ENCODE measurements around the gene MYADML2. TPM values are rescaled to one million over a fixed set of nuclear protein-coding genes. Genes with fewer than 3 reads are reported as not detected.

MYADML2 gene
- total and polyA plus RNA-seq, 2 experiments from 2014 or later, result 0.70 to 1.7 TPM

DNA sequence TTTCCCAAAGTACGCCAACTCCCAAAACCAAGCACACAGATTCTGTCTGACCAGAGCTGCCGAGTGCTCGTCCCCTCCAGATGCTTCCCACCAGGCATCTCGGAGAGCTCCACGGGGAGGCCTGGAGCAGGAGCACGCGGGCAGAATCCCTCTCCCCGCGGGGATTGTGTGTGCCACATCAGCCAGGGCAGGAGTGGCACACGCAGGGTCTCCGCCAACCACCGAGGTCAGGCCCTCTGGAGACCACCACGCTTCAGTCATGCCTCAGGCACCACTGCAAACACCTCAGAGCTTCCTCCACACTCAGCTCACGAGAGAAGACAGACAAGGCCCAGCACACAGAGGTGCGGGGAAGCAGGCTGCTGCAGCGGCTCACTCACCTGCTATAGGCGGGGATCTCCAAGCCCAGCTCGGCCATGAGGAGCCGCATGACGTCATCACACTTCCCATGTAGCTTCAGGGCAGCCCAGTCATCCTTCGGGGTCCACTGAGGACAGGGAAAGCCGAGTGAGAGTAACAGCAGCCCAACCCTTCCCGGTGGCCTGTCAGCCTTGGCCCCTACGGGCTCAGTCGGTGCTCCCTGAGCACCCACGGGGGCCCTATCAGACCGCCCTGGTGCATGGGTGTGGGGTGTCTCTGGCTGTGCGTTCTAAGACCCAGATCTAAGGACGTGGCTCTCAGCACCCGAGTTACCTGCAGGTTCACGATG, 33.5 kb downstream of the MYADML2 start:
- Mint-ChIP-seq H3K4me1 (peaks cover 13% of the 10 kb centered on the region), H3K27me3 (ENCODE audit: insufficient read depth, low read depth, poor library complexity) (peaks cover 28% of the 10 kb centered on the region), H3K36me3 (ENCODE audit: low read depth) (peaks cover 39% of the 10 kb centered on the region), H3K4me3 (no peak overlapping the region; the same call in 2 of the 3 replicates), H3K27ac (no peak overlapping the region), H3K9me3 (no peaks in the 10 kb centered on the region)
- Histone ChIP-seq H3K27me3 (ENCODE audit: insufficient read depth) (no peaks in the 10 kb centered on the region), H3K4me1 (ENCODE audit: insufficient read depth) (peaks cover 17% of the 10 kb centered on the region), H3F3A (replicated peaks; ENCODE audit: low read depth) (peaks cover 41% of the 10 kb centered on the region), H3K9me2 (ENCODE audit: insufficient read depth) (no peaks in the 10 kb centered on the region), H3K27ac (ENCODE audit: low read depth) (no peak overlapping the region), H3K4me3 (no peak overlapping the region), H2AFZ (no peak overlapping the region), H4K20me1 (replicated peaks; ENCODE audit: insufficient read depth) (peaks cover 9% of the 10 kb centered on the region), H3K4me2 (no peak overlapping the region), H3K36me3 (ENCODE audit: insufficient read depth) (no peaks in the 10 kb centered on the region), H3K79me2 (replicated peaks; ENCODE audit: insufficient read depth) (peaks cover 19% of the 10 kb centered on the region)
- no peak for DNase-seq (ENCODE audit: low spot score)
- no peak for ATAC-seq
- TF ChIP-seq EZH2phosphoT487 (IDR thresholded peaks at IDR 0.05; ENCODE audit: unreplicated experiment), result no peak
- TF ChIP-seq, protein P1, sequence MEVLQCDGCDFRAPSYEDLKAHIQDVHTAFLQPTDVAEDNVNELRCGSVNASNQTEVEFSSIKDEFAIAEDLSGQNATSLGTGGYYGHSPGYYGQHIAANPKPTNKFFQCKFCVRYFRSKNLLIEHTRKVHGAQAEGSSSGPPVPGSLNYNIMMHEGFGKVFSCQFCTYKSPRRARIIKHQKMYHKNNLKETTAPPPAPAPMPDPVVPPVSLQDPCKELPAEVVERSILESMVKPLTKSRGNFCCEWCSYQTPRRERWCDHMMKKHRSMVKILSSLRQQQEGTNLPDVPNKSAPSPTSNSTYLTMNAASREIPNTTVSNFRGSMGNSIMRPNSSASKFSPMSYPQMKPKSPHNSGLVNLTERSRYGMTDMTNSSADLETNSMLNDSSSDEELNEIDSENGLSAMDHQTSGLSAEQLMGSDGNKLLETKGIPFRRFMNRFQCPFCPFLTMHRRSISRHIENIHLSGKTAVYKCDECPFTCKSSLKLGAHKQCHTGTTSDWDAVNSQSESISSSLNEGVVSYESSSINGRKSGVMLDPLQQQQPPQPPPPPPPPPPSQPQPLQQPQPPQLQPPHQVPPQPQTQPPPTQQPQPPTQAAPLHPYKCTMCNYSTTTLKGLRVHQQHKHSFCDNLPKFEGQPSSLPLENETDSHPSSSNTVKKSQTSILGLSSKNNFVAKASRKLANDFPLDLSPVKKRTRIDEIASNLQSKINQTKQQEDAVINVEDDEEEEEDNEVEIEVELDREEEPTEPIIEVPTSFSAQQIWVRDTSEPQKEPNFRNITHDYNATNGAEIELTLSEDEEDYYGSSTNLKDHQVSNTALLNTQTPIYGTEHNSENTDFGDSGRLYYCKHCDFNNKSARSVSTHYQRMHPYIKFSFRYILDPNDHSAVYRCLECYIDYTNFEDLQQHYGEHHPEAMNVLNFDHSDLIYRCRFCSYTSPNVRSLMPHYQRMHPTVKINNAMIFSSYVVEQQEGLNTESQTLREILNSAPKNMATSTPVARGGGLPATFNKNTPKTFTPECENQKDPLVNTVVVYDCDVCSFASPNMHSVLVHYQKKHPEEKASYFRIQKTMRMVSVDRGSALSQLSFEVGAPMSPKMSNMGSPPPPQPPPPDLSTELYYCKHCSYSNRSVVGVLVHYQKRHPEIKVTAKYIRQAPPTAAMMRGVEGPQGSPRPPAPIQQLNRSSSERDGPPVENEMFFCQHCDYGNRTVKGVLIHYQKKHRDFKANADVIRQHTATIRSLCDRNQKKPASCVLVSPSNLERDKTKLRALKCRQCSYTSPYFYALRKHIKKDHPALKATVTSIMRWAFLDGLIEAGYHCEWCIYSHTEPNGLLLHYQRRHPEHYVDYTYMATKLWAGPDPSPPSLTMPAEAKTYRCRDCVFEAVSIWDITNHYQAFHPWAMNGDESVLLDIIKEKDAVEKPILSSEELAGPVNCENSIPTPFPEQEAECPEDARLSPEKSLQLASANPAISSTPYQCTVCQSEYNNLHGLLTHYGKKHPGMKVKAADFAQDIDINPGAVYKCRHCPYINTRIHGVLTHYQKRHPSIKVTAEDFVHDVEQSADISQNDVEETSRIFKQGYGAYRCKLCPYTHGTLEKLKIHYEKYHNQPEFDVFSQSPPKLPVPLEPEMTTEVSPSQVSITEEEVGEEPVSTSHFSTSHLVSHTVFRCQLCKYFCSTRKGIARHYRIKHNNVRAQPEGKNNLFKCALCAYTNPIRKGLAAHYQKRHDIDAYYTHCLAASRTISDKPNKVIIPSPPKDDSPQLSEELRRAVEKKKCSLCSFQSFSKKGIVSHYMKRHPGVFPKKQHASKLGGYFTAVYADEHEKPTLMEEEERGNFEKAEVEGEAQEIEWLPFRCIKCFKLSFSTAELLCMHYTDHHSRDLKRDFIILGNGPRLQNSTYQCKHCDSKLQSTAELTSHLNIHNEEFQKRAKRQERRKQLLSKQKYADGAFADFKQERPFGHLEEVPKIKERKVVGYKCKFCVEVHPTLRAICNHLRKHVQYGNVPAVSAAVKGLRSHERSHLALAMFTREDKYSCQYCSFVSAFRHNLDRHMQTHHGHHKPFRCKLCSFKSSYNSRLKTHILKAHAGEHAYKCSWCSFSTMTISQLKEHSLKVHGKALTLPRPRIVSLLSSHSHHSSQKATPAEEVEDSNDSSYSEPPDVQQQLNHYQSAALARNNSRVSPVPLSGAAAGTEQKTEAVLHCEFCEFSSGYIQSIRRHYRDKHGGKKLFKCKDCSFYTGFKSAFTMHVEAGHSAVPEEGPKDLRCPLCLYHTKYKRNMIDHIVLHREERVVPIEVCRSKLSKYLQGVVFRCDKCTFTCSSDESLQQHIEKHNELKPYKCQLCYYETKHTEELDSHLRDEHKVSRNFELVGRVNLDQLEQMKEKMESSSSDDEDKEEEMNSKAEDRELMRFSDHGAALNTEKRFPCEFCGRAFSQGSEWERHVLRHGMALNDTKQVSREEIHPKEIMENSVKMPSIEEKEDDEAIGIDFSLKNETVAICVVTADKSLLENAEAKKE (CRISPR knock-in tag; IDR thresholded peaks at IDR 0.05), result no peak
- TF ChIP-seq NANOG (IDR thresholded peaks at IDR 0.05; ENCODE audit: borderline replicate concordance), result no peak
- TF ChIP-seq, protein P2, sequence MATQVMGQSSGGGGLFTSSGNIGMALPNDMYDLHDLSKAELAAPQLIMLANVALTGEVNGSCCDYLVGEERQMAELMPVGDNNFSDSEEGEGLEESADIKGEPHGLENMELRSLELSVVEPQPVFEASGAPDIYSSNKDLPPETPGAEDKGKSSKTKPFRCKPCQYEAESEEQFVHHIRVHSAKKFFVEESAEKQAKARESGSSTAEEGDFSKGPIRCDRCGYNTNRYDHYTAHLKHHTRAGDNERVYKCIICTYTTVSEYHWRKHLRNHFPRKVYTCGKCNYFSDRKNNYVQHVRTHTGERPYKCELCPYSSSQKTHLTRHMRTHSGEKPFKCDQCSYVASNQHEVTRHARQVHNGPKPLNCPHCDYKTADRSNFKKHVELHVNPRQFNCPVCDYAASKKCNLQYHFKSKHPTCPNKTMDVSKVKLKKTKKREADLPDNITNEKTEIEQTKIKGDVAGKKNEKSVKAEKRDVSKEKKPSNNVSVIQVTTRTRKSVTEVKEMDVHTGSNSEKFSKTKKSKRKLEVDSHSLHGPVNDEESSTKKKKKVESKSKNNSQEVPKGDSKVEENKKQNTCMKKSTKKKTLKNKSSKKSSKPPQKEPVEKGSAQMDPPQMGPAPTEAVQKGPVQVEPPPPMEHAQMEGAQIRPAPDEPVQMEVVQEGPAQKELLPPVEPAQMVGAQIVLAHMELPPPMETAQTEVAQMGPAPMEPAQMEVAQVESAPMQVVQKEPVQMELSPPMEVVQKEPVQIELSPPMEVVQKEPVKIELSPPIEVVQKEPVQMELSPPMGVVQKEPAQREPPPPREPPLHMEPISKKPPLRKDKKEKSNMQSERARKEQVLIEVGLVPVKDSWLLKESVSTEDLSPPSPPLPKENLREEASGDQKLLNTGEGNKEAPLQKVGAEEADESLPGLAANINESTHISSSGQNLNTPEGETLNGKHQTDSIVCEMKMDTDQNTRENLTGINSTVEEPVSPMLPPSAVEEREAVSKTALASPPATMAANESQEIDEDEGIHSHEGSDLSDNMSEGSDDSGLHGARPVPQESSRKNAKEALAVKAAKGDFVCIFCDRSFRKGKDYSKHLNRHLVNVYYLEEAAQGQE (IDR thresholded peaks at IDR 0.05; ENCODE audit: unreplicated experiment), result no peak
- TF ChIP-seq EZH2 (IDR thresholded peaks at IDR 0.05; ENCODE audit: low read depth, unreplicated experiment), result no peak
- no peak for TF ChIP-seq ZNF114 (CRISPR knock-in tag; IDR thresholded peaks at IDR 0.05)
- no peak for TF ChIP-seq ZNF331 (CRISPR knock-in tag; IDR thresholded peaks at IDR 0.05; ENCODE audit: low read depth)
- no peak for TF ChIP-seq CREB1 (CRISPR knock-in tag; IDR thresholded peaks at IDR 0.05; ENCODE audit: low read depth)
- TF ChIP-seq POLR2AphosphoS5 (IDR thresholded peaks at IDR 0.05; ENCODE audit: low read depth), result no peak

All from GM23338 (cell line).